ENCODE data around the gene ADGRB3. TPM values are rescaled to one million over a fixed set of nuclear protein-coding genes. Genes with fewer than 3 reads are reported as not detected.

ADGRB3 gene
- total RNA-seq, 1 experiment from 2014 or later = not detected

DNA sequence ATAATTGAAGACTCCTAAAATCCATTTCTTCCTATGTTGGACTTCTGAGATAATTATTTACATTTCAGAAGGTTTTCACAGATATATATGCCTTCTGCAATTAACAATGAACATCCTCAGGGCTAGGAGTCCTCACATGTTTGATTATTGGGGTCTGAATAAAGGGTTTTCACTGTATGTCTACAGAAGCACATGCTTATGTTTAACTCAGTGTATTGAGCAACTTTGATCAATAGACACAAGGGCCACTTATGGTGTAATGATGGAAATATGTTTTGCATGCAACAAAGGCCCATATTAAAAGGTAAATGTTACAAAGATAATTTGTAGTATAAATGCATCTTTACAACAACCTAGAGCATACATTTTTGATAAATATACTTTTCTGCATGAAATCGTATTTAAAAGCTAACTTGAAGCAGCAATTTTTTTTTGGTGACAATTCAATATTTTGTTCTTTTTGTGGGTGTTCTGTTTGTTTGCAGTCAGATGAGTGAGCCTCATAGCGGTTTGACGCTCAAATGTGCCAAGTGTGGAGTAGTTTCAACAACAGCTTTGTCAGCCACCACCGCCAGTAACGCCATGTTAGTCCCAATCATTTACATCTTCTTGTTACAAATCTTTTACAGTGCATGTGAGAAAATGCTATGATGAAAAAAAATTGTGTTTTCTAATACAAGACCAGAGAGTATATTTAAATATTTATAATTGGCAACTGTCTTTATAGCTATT lies 703.5 kb downstream of the ADGRB3 start:
- no peak for DNase-seq (ENCODE audit: unreplicated experiment)
- no peaks in the 10 kb centered on the region for H3K4me1 Mint-ChIP-seq (ENCODE audit: insufficient read depth, unreplicated experiment)
- CTCF ChIA-PET = interaction anchor here (0.7 kb wide), 1 partner anchor 55 kb away, joined by 5 read pairs; no protein-coding TSS in a partner anchor
- POLR2A ChIA-PET = no interaction called here
- no peaks in the 10 kb centered on the region for H3K36me3 Mint-ChIP-seq (ENCODE audit: insufficient read depth, unreplicated experiment)
- H3K27me3 Mint-ChIP-seq (ENCODE audit: insufficient read depth, unreplicated experiment) = peaks cover 23% of the 10 kb centered on the region
- no TSS peak for BruUV-seq (replicated peaks)
- H3K9me3 Mint-ChIP-seq (ENCODE audit: unreplicated experiment) = no peaks in the 10 kb centered on the region
- TF ChIP-seq, protein P1, sequence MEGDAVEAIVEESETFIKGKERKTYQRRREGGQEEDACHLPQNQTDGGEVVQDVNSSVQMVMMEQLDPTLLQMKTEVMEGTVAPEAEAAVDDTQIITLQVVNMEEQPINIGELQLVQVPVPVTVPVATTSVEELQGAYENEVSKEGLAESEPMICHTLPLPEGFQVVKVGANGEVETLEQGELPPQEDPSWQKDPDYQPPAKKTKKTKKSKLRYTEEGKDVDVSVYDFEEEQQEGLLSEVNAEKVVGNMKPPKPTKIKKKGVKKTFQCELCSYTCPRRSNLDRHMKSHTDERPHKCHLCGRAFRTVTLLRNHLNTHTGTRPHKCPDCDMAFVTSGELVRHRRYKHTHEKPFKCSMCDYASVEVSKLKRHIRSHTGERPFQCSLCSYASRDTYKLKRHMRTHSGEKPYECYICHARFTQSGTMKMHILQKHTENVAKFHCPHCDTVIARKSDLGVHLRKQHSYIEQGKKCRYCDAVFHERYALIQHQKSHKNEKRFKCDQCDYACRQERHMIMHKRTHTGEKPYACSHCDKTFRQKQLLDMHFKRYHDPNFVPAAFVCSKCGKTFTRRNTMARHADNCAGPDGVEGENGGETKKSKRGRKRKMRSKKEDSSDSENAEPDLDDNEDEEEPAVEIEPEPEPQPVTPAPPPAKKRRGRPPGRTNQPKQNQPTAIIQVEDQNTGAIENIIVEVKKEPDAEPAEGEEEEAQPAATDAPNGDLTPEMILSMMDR (IDR thresholded peaks at IDR 0.05; ENCODE audit: unreplicated experiment) = no peak
- H3K27ac Mint-ChIP-seq (ENCODE audit: low read depth, unreplicated experiment) = no peak overlapping the region
- intact Hi-C loops (cut with micrococcal nuclease) = no loop called here
- no peak overlapping the region for H3K4me3 Mint-ChIP-seq (ENCODE audit: unreplicated experiment)

DNA sequence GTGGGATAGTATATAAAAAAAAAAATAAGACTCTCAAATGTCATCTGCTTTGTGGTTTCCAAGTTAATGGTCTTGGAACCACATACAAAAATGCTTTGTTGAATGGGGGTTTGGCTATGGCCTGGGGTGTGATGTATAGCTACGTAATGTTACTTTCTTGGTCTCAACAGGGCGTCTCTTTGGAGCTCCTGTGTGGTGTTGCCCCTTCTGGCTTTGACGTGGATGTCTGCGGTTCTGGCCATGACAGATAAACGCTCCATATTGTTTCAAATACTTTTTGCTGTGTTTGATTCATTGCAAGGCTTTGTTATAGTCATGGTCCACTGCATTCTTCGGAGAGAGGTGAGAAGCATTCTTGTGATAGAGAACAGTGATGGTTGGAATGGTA lies 704.1 kb downstream of the ADGRB3 start:
- H3K9me3 Mint-ChIP-seq (ENCODE audit: unreplicated experiment) = no peaks in the 10 kb centered on the region
- no peaks in the 10 kb centered on the region for H3K4me1 Mint-ChIP-seq (ENCODE audit: insufficient read depth, unreplicated experiment)
- CTCF ChIA-PET = interaction anchor here (0.7 kb wide), 1 partner anchor 56 kb away, joined by 5 read pairs; no protein-coding TSS in a partner anchor
- intact Hi-C loops (cut with micrococcal nuclease) = no loop called here
- no peaks in the 10 kb centered on the region for H3K36me3 Mint-ChIP-seq (ENCODE audit: insufficient read depth, unreplicated experiment)
- no peak overlapping the region for H3K4me3 Mint-ChIP-seq (ENCODE audit: unreplicated experiment)
- TF ChIP-seq, protein P1 (IDR thresholded peaks at IDR 0.05; ENCODE audit: unreplicated experiment) = no peak
- no peak overlapping the region for H3K27ac Mint-ChIP-seq (ENCODE audit: low read depth, unreplicated experiment)
- no peak for DNase-seq (ENCODE audit: unreplicated experiment)
- BruUV-seq (replicated peaks) = no TSS peak
- POLR2A ChIA-PET = no interaction called here
- H3K27me3 Mint-ChIP-seq (ENCODE audit: insufficient read depth, unreplicated experiment) = peaks cover 23% of the 10 kb centered on the region

DNA sequence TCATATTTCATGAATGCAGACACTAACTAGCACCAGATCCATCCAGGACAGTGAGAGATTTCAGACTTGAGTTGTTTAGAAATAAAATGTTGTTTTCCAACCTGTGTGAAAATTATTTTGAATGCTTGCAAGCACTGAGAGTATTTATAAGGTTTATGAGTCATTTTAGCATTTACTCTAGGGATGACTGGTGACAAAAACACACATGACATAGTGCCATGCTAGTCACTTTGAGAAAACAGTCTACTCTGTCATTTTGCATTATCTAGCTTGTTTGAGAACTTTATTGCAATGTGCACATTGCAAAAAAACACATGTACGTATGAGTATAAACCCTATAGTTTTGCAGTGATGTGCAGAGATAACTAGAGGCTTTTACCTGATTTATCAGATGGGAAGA lies 705.1 kb downstream of the ADGRB3 start:
- peaks cover 4% of the 10 kb centered on the region for H3K9me3 Mint-ChIP-seq (ENCODE audit: unreplicated experiment)
- H3K4me1 Mint-ChIP-seq (ENCODE audit: insufficient read depth, unreplicated experiment) = no peaks in the 10 kb centered on the region
- POLR2A ChIA-PET = interaction anchor here (0.8 kb wide), 1 partner anchor 307 kb away, joined by 3 read pairs; no protein-coding TSS in a partner anchor
- H3K4me3 Mint-ChIP-seq (ENCODE audit: unreplicated experiment) = no peak overlapping the region
- intact Hi-C loops (cut with micrococcal nuclease) = no loop called here
- H3K27ac Mint-ChIP-seq (ENCODE audit: low read depth, unreplicated experiment) = no peak overlapping the region
- no peaks in the 10 kb centered on the region for H3K36me3 Mint-ChIP-seq (ENCODE audit: insufficient read depth, unreplicated experiment)
- H3K27me3 Mint-ChIP-seq (ENCODE audit: insufficient read depth, unreplicated experiment) = peaks cover 23% of the 10 kb centered on the region
- no peak for DNase-seq (ENCODE audit: unreplicated experiment)
- CTCF ChIA-PET = no interaction called here
- TF ChIP-seq, protein P1 (IDR thresholded peaks at IDR 0.05; ENCODE audit: unreplicated experiment) = no peak
- no TSS peak for BruUV-seq (replicated peaks)

DNA sequence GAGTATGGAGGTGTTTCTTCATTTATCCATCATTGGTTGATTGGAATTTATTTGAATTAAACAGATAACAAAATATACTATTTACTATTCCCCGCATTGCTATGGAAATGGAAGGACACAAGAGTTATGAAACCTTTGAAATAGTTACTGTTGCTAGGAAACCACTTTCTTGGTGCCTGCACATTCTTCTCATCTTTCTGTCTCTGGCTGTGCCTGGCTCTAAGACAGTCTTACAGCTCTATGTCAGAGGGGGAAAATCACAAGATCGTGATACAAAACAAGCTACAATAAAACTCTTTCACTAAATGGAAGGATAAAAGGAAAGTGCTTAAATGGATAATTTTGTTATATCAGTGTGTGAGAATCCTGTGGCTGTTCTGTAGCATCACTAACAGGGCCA lies 708.8 kb downstream of the ADGRB3 start:
- no peak for DNase-seq (ENCODE audit: unreplicated experiment)
- H3K9me3 Mint-ChIP-seq (ENCODE audit: unreplicated experiment) = peaks cover 4% of the 10 kb centered on the region
- H3K4me1 Mint-ChIP-seq (ENCODE audit: insufficient read depth, unreplicated experiment) = no peaks in the 10 kb centered on the region
- no TSS peak for BruUV-seq (replicated peaks)
- no peak overlapping the region for H3K27ac Mint-ChIP-seq (ENCODE audit: low read depth, unreplicated experiment)
- no peak overlapping the region for H3K4me3 Mint-ChIP-seq (ENCODE audit: unreplicated experiment)
- ChIA-PET POLR2A (no interaction called here), CTCF (no interaction called here)
- TF ChIP-seq, protein P1 (IDR thresholded peaks at IDR 0.05; ENCODE audit: unreplicated experiment) = no peak
- intact Hi-C loops (cut with micrococcal nuclease) = no loop called here
- H3K27me3 Mint-ChIP-seq (ENCODE audit: insufficient read depth, unreplicated experiment) = peaks cover 17% of the 10 kb centered on the region
- H3K36me3 Mint-ChIP-seq (ENCODE audit: insufficient read depth, unreplicated experiment) = no peaks in the 10 kb centered on the region
